Ovary (tissue), 9 donors: ENCODE measurements around the gene USP16. TPM values are rescaled to one million over a fixed set of nuclear protein-coding genes. Genes with fewer than 3 reads are reported as not detected.
"Not testable (repeated sequence)": the region's sequence is repeated elsewhere in the genome, so short reads cannot be mapped to it uniquely, and the experiment has no call there.

Experiments
- DNase-seq, 5 donors: peaks; one replicate each; pipeline ENCODE4 v3.0.0-alpha.2; 2019 to 2020
- H3K27ac ChIP-seq, 2 donors: fragments of 200-600 bp; one replicate each; pipeline versions ENCODE4 v1.5.1 to v1.8.0; 2019 to 2022
- H3K27me3 ChIP-seq: fragments of 200-600 bp; one replicate; pipeline ENCODE4 v1.8.0; 2022
- H3K36me3 ChIP-seq: fragments of 200-600 bp; sonication (generic); one replicate; pipeline ENCODE4 v1.5.1; 2019
- H3K4me1 ChIP-seq: one replicate; pipeline ENCODE4 v1.8.1; 2013; ENCODE audit warnings: mild to moderate bottlenecking, moderate library complexity; ENCODE audit not compliant: insufficient read depth
- H3K4me3 ChIP-seq: fragments of 200-600 bp; sonication (generic); one replicate; pipeline ENCODE4 v1.5.1; 2017
- H3K9me3 ChIP-seq, 2 donors: fragments of 200-600 bp in 1 of 2; sonication (generic) in 1 of 2; one replicate each; pipeline versions ENCODE4 v1.5.1 to v1.8.1; 2013 to 2019; ENCODE audit warnings: mild to moderate bottlenecking in 1 of 2, moderate library complexity in 1 of 2
- CTCF ChIP-seq, 3 donors: fragments of 450-650 bp in 2 of 3; fragments of 200-600 bp in 1 of 3; IDR thresholded peaks; one replicate each; pipeline versions ENCODE4 v1.5.1 to v1.8.0; 2016 to 2022; ENCODE audit warnings: antibody characterized with exemption in 3 of 3, mild to moderate bottlenecking in 1 of 3
- EP300 ChIP-seq: sonication (generic); formaldehyde crosslinking; IDR thresholded peaks from one replicate; pipeline ENCODE4 v1.6.1; 2017; ENCODE audit warnings: antibody characterized with exemption
- POLR2A ChIP-seq: fragments of 450-650 bp; IDR thresholded peaks from one replicate; pipeline ENCODE4 v1.6.1; 2017; ENCODE audit warnings: antibody characterized with exemption, mild to moderate bottlenecking, moderate library complexity
- WGBS, 3 donors: extraction: QIAGEN DNeasy Blood & Tissue Kit in 1 of 3; methylation state at CpG; one replicate each; pipeline versions ENCODE4 v1.1.5 to v1.1.7; 2013 to 2017; 5-methylcytosine and 5-hydroxymethylcytosine counted together
- intact Hi-C, 4 donors: fragments of 100-400 bp; cut with DNase I; formaldehyde crosslinking; loops; one replicate each; pipeline versions ENCODE4 v1.11.0 to v1.15.1; 2022 to 2023
- polyA plus RNA-seq, 2 donors: library from polyadenylated mRNA; stranded (reverse); fragments of 200-250 nt in 1 of 2; fragments of 350-450 nt in 1 of 2; fragmentation: Illumina TruSeq in 1 of 2; extraction: RNeasy Lipid Tissue Mini Kit (QIAGEN cat#74804) in 1 of 2; gene quantifications; one replicate each; pipeline ENCODE4 v1.2.3, GENCODE V29; 2013 to 2014
- total RNA-seq, 7 donors: library from RNA; depleted of rRNA in 2 of 7; stranded (reverse); fragments of >200 nt in 2 of 7; fragmentation: NEBNext Ultra II Directional in 3 of 7; extraction: Animal tissue kit (Norgen Biotek cat#: 25700) in 3 of 7; gene quantifications; one replicate each; pipeline versions ENCODE4 v1.1.0 to v1.2.4, GENCODE V29; 2016 to 2023
- donor health status: DM: no; HTN: no; CAD: no; lungs with moderate emphysema.
- donor health status: DM: no; HTN: no; CAD: no.
- donor health status: Bipolar disorder and iron deficiency.
- donor health status: DM: yes; HTN: yes; CAD: no.
- donor health status: DM: no; HTN: no; CAD: no.
- donor health status: DM: yes; HTN: yes; CAD: no.

The USP16 gene
- total and polyA plus RNA-seq, 9 donors, result 25.5 to 46.6 (median 31.9) TPM

DNA sequence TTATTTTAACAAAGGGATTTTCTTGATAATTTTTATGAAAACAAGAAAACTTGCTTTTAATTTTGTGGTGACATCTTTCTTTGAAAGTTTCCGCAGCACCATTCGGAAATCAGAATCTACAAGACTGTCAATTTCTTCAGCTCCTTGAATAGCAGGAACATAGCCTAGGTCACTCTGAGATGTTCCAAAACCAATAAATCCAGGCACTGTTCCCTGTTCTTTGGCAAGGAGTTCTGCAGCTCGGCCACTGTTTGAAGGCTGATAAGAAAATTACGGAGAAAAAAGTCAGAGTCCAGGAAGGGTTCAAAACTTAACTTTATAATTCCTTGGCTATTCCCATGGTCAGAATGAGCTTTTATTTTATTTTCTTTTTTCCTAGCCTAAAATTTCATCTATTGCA, 37.8 kb upstream of the USP16 start:
- Histone ChIP-seq H3K9me3 (no peaks in the 10 kb centered on the region), H3K36me3 (no peaks in the 10 kb centered on the region), H3K4me3 (no peak overlapping the region), H3K27me3 (no peaks in the 10 kb centered on the region), H3K4me1 (no peaks in the 10 kb centered on the region), H3K27ac (no peak overlapping the region)
- WGBS, 3 donors, result 33 to 60% (median 39%) methylated on average over 4 of the region's 4 CpGs
- intact Hi-C loops, result no loop called here
- DNase-seq, result no peak
- TF ChIP-seq POLR2A (no peak), CTCF (IDR thresholded peaks at IDR 0.05) (no peak), EP300 (no peak)

DNA sequence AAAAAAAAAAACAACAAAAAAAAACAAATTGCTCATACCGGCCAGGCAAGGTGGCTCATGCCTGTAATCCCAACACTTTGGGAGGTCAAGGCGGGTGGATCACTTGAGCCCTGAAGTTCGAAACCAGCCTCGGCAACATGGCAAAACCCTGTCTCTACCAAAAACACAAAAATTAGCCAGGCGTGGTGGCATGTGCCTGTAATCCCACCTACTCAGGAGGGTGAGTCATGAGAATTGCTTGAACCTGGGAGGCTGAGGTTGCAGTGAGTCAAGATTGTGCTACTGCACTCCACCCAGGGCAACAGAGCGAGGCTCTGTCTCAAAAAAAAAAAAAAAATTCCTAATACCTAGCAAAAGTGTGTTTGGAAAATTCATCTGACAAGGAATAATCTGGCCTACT, 36.3 kb upstream of the USP16 start:
- DNase-seq, H3K27me3 ChIP-seq, H3K4me3 ChIP-seq, H3K4me1 ChIP-seq, H3K27ac ChIP-seq, H3K36me3 ChIP-seq, H3K9me3 ChIP-seq, intact Hi-C loops: not testable (repeated sequence)
- WGBS, 3 donors, result 92 to 99% (median 95%) methylated on average over 6 of the region's 6 CpGs

DNA sequence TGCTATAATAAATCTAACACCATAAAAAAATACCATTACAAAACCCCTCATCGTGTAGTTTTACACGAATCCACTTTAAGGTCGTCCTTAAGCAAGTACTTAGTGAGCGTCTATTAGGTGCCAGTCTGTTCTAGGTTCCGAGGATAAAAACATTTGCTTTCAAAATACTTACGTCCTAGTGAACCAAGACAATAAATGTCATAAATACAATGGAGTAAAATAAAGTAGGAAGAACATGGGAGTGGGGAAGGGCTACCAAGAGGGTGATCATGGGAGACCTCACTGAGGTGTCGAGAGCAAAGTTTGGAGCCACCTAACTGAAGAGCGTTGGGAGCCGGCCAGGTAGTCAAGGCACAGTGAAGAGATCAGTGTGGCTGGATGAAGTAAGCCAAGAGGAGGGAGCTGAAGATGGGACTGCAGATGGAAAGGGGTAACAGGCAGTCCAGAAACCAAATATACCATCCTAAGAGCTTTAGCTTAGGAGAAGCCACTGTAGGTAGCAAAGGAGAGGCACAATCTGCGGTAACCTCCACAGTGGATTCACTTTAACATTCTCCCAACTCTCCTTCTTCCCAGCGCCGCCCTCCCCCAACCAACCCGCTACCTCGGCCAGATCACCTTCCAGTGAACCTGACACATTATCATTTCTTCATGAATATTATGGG, 32.5 kb upstream of the USP16 start:
- no peak for TF ChIP-seq POLR2A
- no peak for TF ChIP-seq CTCF (IDR thresholded peaks at IDR 0.05)
- no peak for TF ChIP-seq EP300
- Histone ChIP-seq H3K9me3 (no peaks in the 10 kb centered on the region), H3K4me1 (peaks cover 3% of the 10 kb centered on the region), H3K36me3 (no peaks in the 10 kb centered on the region), H3K4me3 (peak overlapping the region; percentile 65), H3K27me3 (no peaks in the 10 kb centered on the region), H3K27ac (peak overlapping the region; percentile 48 to 75)
- intact Hi-C loops, result no loop called here
- peak in 1 of 5 donors; percentile 30 for DNase-seq
- WGBS, 3 donors, result 3 to 9% (median 4%) methylated on average over 14 of the region's 14 CpGs

DNA sequence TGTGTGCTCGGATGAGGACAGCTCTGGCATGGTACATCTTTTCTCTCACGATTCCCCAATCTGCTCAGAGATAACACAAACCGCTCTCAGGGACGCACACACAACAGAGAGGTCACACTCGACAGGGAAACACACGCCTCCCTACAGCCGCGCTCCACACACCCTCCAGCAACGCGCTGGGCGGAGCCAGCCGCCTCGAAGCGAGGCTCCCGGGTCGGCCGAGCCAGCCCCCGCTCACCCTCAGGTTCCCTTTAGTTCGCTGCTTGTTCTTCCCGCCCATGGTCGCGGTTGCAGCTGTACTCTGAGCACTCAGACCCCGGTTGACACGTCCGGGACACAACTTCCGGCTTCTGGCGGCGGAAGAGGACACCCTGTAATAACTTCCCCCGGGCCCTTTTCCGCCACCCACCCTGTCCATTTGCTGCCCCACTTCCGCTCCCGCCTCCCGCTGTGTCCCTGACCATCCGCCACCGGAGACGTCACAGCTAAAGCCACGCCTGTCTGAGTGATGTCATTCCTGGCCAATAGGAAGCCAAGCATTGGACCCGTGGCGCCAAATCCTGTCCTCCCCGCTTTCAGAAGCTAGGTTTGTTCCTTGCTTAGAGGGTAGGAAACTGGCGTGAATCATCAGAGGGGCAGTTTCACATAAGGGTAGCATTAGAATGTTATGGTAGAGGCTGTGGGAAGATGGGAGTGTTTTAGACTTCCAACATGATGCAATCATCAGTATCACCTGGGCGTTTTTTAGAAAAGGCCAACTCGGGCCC, 31.8 kb upstream of the USP16 start, which contains the start of gene LTN1:
TSS of gene LTN1 (minus strand) at position 352 of the 767 bp plus-strand sequence. CDS start at position 280, 72 bp downstream.
- TF ChIP-seq EP300 (no peak), POLR2A (peak; percentile 28)
- peak; percentile 98 to 99 (median 98) for DNase-seq
- Histone ChIP-seq H3K36me3 (no peaks in the 10 kb centered on the region), H3K4me1 (peaks cover 3% of the 10 kb centered on the region), H3K4me3 (peak within 1 kb of the TSS; percentile 65), H3K9me3 (no peaks in the 10 kb centered on the region), H3K27me3 (no peaks in the 10 kb centered on the region), H3K27ac (peak within 1 kb of the TSS; percentile 48 to 75)
- 0 to 1% (median 1%) methylated on average over 43 of the region's 43 CpGs for WGBS, 3 donors
- intact Hi-C loops, result no loop called here

DNA sequence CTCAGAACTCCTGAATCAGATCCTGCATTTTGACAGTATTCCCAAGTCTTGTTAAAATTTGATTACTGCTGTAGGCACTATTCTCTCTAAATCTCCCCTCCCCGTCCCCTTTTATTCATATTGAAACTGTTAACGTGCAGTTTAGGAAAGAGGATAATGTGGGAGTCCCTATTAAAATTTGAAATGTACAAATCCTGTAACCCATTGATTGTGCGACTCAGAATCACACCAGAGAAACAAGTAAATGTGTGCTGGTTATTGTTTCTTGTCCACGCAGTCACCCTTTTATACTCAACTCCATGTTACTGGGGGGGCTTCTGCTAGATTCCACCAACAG, 31.2 kb upstream of the USP16 start:
- peaks cover 3% of the 10 kb centered on the region for H3K4me1 ChIP-seq
- no peaks in the 10 kb centered on the region for H3K9me3 ChIP-seq
- no peaks in the 10 kb centered on the region for H3K27me3 ChIP-seq
- DNase-seq, result no peak
- H3K27ac ChIP-seq, result peak overlapping the region in 1 of 2 donors; percentile 68
- intact Hi-C loops, result no loop called here
- TF ChIP-seq CTCF (IDR thresholded peaks at IDR 0.05), result no peak
- no peak for TF ChIP-seq EP300
- TF ChIP-seq POLR2A, result no peak
- peak overlapping the region; percentile 65 for H3K4me3 ChIP-seq
- WGBS, 3 donors, result 29 to 38% (median 37%) methylated on average over 4 of the region's 4 CpGs
- H3K36me3 ChIP-seq, result no peaks in the 10 kb centered on the region
